ENCODE measurements around the gene DNAJC30. TPM values are rescaled to one million over a fixed set of nuclear protein-coding genes. Genes with fewer than 3 reads are reported as not detected.

DNAJC30 gene
- total RNA-seq, 1 experiment from 2014 or later, result 6.8 TPM

- POLR2A ChIA-PET, result interaction anchor here (0.6 kb wide), 1 partner anchor 198 kb away, joined by 3 read pairs; no protein-coding TSS in a partner anchor
- Mint-ChIP-seq H3K27me3 (ENCODE audit: low read depth) (peaks cover 70% of the 10 kb centered on the region), H3K9me3 (no peaks in the 10 kb centered on the region), H3K4me3 (peak overlapping the region; percentile 50), H3K4me1 (peaks cover 15% of the 10 kb centered on the region), H3K36me3 (no peaks in the 10 kb centered on the region), H3K27ac (no peak overlapping the region)
- DNase-seq (ENCODE audit: low spot score) (no peak), ATAC-seq (no peak)
- CTCF ChIA-PET, result interaction anchor here (0.6 to 1.5 kb wide), 3 partner anchors 9 to 53 kb away, joined by 3 to 6 read pairs (median 3); no protein-coding TSS in a partner anchor
- no peak for TF ChIP-seq AFF4 (CRISPR knock-in tag; IDR thresholded peaks at IDR 0.05; ENCODE audit: borderline replicate concordance)
Measured at GRCh38 chr7:73649576-73649975, 33.7 kb downstream of the DNAJC30 start.

GRCh38 chr7:73648593-73649332, 34.5 kb downstream of the DNAJC30 start:
- ChIA-PET POLR2A (no interaction called here), CTCF (interaction anchor here (1.5 kb wide), 1 partner anchor 42 kb away, joined by 6 read pairs; no protein-coding TSS in a partner anchor)
- TF ChIP-seq PRRX2 (CRISPR knock-in tag; IDR thresholded peaks at IDR 0.05) (no peak), ZNF512 (CRISPR knock-in tag; IDR thresholded peaks at IDR 0.05; ENCODE audit: borderline replicate concordance) (peak; percentile 45; the same call in 1 of the 2 replicates)
- DNase-seq (ENCODE audit: low spot score), result no peak
- peaks cover 70% of the 10 kb centered on the region for H3K27me3 Mint-ChIP-seq (ENCODE audit: low read depth)
- no peaks in the 10 kb centered on the region for H3K36me3 Mint-ChIP-seq
- no peak overlapping the region for H3K27ac Mint-ChIP-seq
- H3K4me1 Mint-ChIP-seq, result peaks cover 15% of the 10 kb centered on the region
- H3K9me3 Mint-ChIP-seq, result no peaks in the 10 kb centered on the region
- H3K4me3 Mint-ChIP-seq, result peak overlapping the region; percentile 70
- no peak for ATAC-seq

- peaks cover 15% of the 10 kb centered on the region for H3K4me1 Mint-ChIP-seq
- ChIA-PET CTCF (interaction anchor here (2.2 to 2.4 kb wide), 2 partner anchors 19 to 41 kb away, joined by 8 to 14 read pairs; no protein-coding TSS in a partner anchor), POLR2A (interaction anchor here (1.1 kb wide), 1 partner anchor 23 kb away, joined by 4 read pairs; the partner anchor contains the start of gene MLXIPL)
- H3K36me3 Mint-ChIP-seq, result no peaks in the 10 kb centered on the region
- H3K4me3 Mint-ChIP-seq, result peak overlapping the region; percentile 70
- H3K9me3 Mint-ChIP-seq, result no peaks in the 10 kb centered on the region
- H3K27ac Mint-ChIP-seq, result no peak overlapping the region
- peak; percentile 62 for ATAC-seq
- peaks cover 74% of the 10 kb centered on the region for H3K27me3 Mint-ChIP-seq (ENCODE audit: low read depth)
- peak; percentile 38 for DNase-seq (ENCODE audit: low spot score)
- TF ChIP-seq JUN (CRISPR knock-in tag; IDR thresholded peaks at IDR 0.05) (no peak), NR3C1 (CRISPR knock-in tag; conservative IDR thresholded peaks at IDR 0.05; ENCODE audit: low read depth) (no peak), MAX (CRISPR knock-in tag; IDR thresholded peaks at IDR 0.05) (peak; percentile 57; the same call in 1 of the 2 replicates), SMAD3 (CRISPR knock-in tag; IDR thresholded peaks at IDR 0.05; ENCODE audit: borderline replicate concordance) (no peak), ZNF138 (CRISPR knock-in tag; conservative IDR thresholded peaks at IDR 0.05) (no peak), ZNF512 (CRISPR knock-in tag; IDR thresholded peaks at IDR 0.05; ENCODE audit: borderline replicate concordance) (0 out of 2 replicates have a peak, but pooled peaks have one; percentile 81), FOXP4 (CRISPR knock-in tag; IDR thresholded peaks at IDR 0.05) (no peak), ZNF532 (CRISPR knock-in tag; IDR thresholded peaks at IDR 0.05; ENCODE audit: borderline replicate concordance) (no peak), GABPB1 (CRISPR knock-in tag; IDR thresholded peaks at IDR 0.05) (peak; percentile 51; the same call in 1 of the 2 replicates)
Measured at GRCh38 chr7:73647725-73648592, 35.3 kb downstream of the DNAJC30 start.
